Mucosa of stomach (tissue), 1 donor: ENCODE results near the gene AK9.

Experiments used
- H3K27me3 ChIP-seq: one replicate; pipeline ENCODE4 v1.7.0; 2013; ENCODE audit warnings: mild to moderate bottlenecking, low read length; ENCODE audit not compliant: control insufficient read depth, insufficient read depth
- H3K36me3 ChIP-seq: one replicate; pipeline ENCODE4 v1.7.0; 2013; ENCODE audit warnings: low read length; ENCODE audit not compliant: control insufficient read depth, insufficient read depth
- H3K4me1 ChIP-seq: one replicate; pipeline ENCODE4 v1.7.0; 2013; ENCODE audit warnings: mild to moderate bottlenecking, low read length; ENCODE audit not compliant: control insufficient read depth, insufficient read depth
- H3K4me3 ChIP-seq: one replicate; pipeline ENCODE4 v1.7.0; 2013; ENCODE audit warnings: low read length
- H3K9ac ChIP-seq: one replicate; pipeline ENCODE4 v1.7.0; 2013; ENCODE audit warnings: mild to moderate bottlenecking, low read length, moderate library complexity
- H3K9me3 ChIP-seq: one replicate; pipeline ENCODE4 v1.7.0; 2013; ENCODE audit warnings: mild to moderate bottlenecking, low read length, moderate library complexity; ENCODE audit not compliant: control insufficient read depth
- donor health status: Pancreatic carcinoma.

Gene AK9

GRCh38 chr6:109655761-109656262 is 35.2 kb downstream of the AK9 start:
- H3K36me3 ChIP-seq = no peaks in the 10 kb centered on the region
- no peak overlapping the region for H3K4me3 ChIP-seq
- H3K9ac ChIP-seq = no peak overlapping the region
- H3K9me3 ChIP-seq = no peaks in the 10 kb centered on the region
- H3K4me1 ChIP-seq = no peaks in the 10 kb centered on the region
- H3K27me3 ChIP-seq = no peaks in the 10 kb centered on the region

- H3K9me3 ChIP-seq = no peaks in the 10 kb centered on the region
- no peaks in the 10 kb centered on the region for H3K4me1 ChIP-seq
- H3K36me3 ChIP-seq = no peaks in the 10 kb centered on the region
- no peak overlapping the region for H3K4me3 ChIP-seq
- H3K9ac ChIP-seq = no peak overlapping the region
- H3K27me3 ChIP-seq = no peaks in the 10 kb centered on the region
These were observed 37.7 kb downstream of the AK9 start for GRCh38 chr6:109653264-109653663.

GRCh38 chr6:109644131-109644530 is 46.9 kb downstream of the AK9 start:
- Histone ChIP-seq H3K9me3 (no peaks in the 10 kb centered on the region), H3K4me3 (no peak overlapping the region), H3K27me3 (no peaks in the 10 kb centered on the region), H3K36me3 (no peaks in the 10 kb centered on the region), H3K9ac (no peak overlapping the region), H3K4me1 (no peaks in the 10 kb centered on the region)

GRCh38 chr6:109632405-109632804 is 58.6 kb downstream of the AK9 start:
- Histone ChIP-seq H3K4me1 (no peaks in the 10 kb centered on the region), H3K36me3 (no peaks in the 10 kb centered on the region), H3K4me3 (no peak overlapping the region), H3K9ac (no peak overlapping the region), H3K9me3 (no peaks in the 10 kb centered on the region), H3K27me3 (no peaks in the 10 kb centered on the region)

GRCh38 chr6:109631403-109631802 is 59.6 kb downstream of the AK9 start:
- Histone ChIP-seq H3K9me3 (no peaks in the 10 kb centered on the region), H3K36me3 (no peaks in the 10 kb centered on the region), H3K27me3 (no peaks in the 10 kb centered on the region), H3K9ac (no peak overlapping the region), H3K4me1 (no peaks in the 10 kb centered on the region), H3K4me3 (no peak overlapping the region)

- no peaks in the 10 kb centered on the region for H3K36me3 ChIP-seq
- H3K4me1 ChIP-seq = no peaks in the 10 kb centered on the region
- H3K9ac ChIP-seq = no peak overlapping the region
- no peaks in the 10 kb centered on the region for H3K9me3 ChIP-seq
- H3K4me3 ChIP-seq = no peak overlapping the region
- no peaks in the 10 kb centered on the region for H3K27me3 ChIP-seq
These were observed 62.6 kb downstream of the AK9 start for GRCh38 chr6:109628158-109629000.

GRCh38 chr6:109626311-109626710 is 64.7 kb downstream of the AK9 start:
- Histone ChIP-seq H3K9me3 (no peaks in the 10 kb centered on the region), H3K4me1 (no peaks in the 10 kb centered on the region), H3K9ac (no peak overlapping the region), H3K36me3 (no peaks in the 10 kb centered on the region), H3K27me3 (no peaks in the 10 kb centered on the region), H3K4me3 (no peak overlapping the region)

GRCh38 chr6:109625199-109625598 is 65.8 kb downstream of the AK9 start:
- no peaks in the 10 kb centered on the region for H3K9me3 ChIP-seq
- no peaks in the 10 kb centered on the region for H3K27me3 ChIP-seq
- H3K36me3 ChIP-seq = no peaks in the 10 kb centered on the region
- no peak overlapping the region for H3K9ac ChIP-seq
- no peaks in the 10 kb centered on the region for H3K4me1 ChIP-seq
- no peak overlapping the region for H3K4me3 ChIP-seq

- no peak overlapping the region for H3K9ac ChIP-seq
- no peaks in the 10 kb centered on the region for H3K27me3 ChIP-seq
- no peaks in the 10 kb centered on the region for H3K4me1 ChIP-seq
- no peaks in the 10 kb centered on the region for H3K36me3 ChIP-seq
- no peaks in the 10 kb centered on the region for H3K9me3 ChIP-seq
- H3K4me3 ChIP-seq = no peak overlapping the region
These were observed 67.7 kb downstream of the AK9 start for GRCh38 chr6:109623288-109623687.

- no peaks in the 10 kb centered on the region for H3K27me3 ChIP-seq
- no peak overlapping the region for H3K4me3 ChIP-seq
- no peak overlapping the region for H3K9ac ChIP-seq
- no peaks in the 10 kb centered on the region for H3K36me3 ChIP-seq
- no peaks in the 10 kb centered on the region for H3K4me1 ChIP-seq
- no peaks in the 10 kb centered on the region for H3K9me3 ChIP-seq
These were observed 78.7 kb downstream of the AK9 start for GRCh38 chr6:109612268-109612667.

GRCh38 chr6:109611502-109611901 is 79.5 kb downstream of the AK9 start:
- H3K36me3 ChIP-seq = no peaks in the 10 kb centered on the region
- no peak overlapping the region for H3K4me3 ChIP-seq
- no peak overlapping the region for H3K9ac ChIP-seq
- no peaks in the 10 kb centered on the region for H3K27me3 ChIP-seq
- H3K4me1 ChIP-seq = no peaks in the 10 kb centered on the region
- no peaks in the 10 kb centered on the region for H3K9me3 ChIP-seq

- no peak overlapping the region for H3K9ac ChIP-seq
- H3K27me3 ChIP-seq = no peaks in the 10 kb centered on the region
- H3K4me3 ChIP-seq = no peak overlapping the region
- H3K4me1 ChIP-seq = no peaks in the 10 kb centered on the region
- H3K9me3 ChIP-seq = no peaks in the 10 kb centered on the region
- no peaks in the 10 kb centered on the region for H3K36me3 ChIP-seq
These were observed 80.4 kb downstream of the AK9 start for GRCh38 chr6:109610590-109610989.
